Measurements from ENCODE around the gene OVCH1. TPM values are rescaled to one million over a fixed set of nuclear protein-coding genes. Genes with fewer than 3 reads are reported as not detected.

The OVCH1 gene
- total RNA-seq, 1 experiment from 2014 or later: not detected

GRCh38 chr12:29531471-29531870 is 34.0 kb upstream of the OVCH1 start:
- Histone ChIP-seq H3K27ac (ENCODE audit: insufficient read length, low read depth, low read length) (no peak overlapping the region), H2AFZ (ENCODE audit: low read length) (no peak overlapping the region), H3K23ac (ENCODE audit: insufficient read length, low read depth, low read length) (no peak overlapping the region), H3K56ac (ENCODE audit: insufficient read length, low read depth, low read length) (no peak overlapping the region), H3K4ac (ENCODE audit: low read depth, low read length) (no peak overlapping the region), H3K9me3 (ENCODE audit: control insufficient read depth, low read depth, low read length) (no peaks in the 10 kb centered on the region), H4K20me1 (ENCODE audit: control insufficient read depth, insufficient read depth, insufficient read length) (no peaks in the 10 kb centered on the region), H2BK120ac (ENCODE audit: low read depth, low read length, poor library complexity, severe bottlenecking) (no peak overlapping the region), H2BK12ac (ENCODE audit: insufficient read length, low read depth, low read length) (no peak overlapping the region), H2BK20ac (ENCODE audit: low read depth, low read length, poor library complexity, severe bottlenecking) (no peak overlapping the region), H3K4me2 (ENCODE audit: insufficient read depth, insufficient read length, low read length) (no peak overlapping the region), H3K23me2 (ENCODE audit: insufficient read length, low read depth, low read length, poor library complexity, severe bottlenecking) (no peaks in the 10 kb centered on the region), H4K5ac (ENCODE audit: insufficient read length, low read depth, low read length) (no peak overlapping the region), H3K4me1 (ENCODE audit: insufficient read depth, low read length) (no peaks in the 10 kb centered on the region), H2BK15ac (ENCODE audit: low read depth, low read length) (no peak overlapping the region), H2AK5ac (ENCODE audit: insufficient read length, low read length) (no peak overlapping the region), H2BK5ac (ENCODE audit: insufficient read length, low read length) (no peak overlapping the region), H3T11ph (ENCODE audit: low read length) (no peak overlapping the region), H4K8ac (replicated peaks; ENCODE audit: insufficient read length, low read depth, low read length) (no peak overlapping the region), H3K14ac (ENCODE audit: insufficient read depth, low read length) (no peak overlapping the region), H3K18ac (ENCODE audit: insufficient read length, low read depth, low read length) (no peak overlapping the region), H3K79me2 (ENCODE audit: insufficient read depth, low read length) (no peaks in the 10 kb centered on the region), H3K79me1 (ENCODE audit: insufficient read depth, low read depth, low read length, poor library complexity, severe bottlenecking) (no peaks in the 10 kb centered on the region), H3K9ac (ENCODE audit: extremely low read depth, insufficient read length, low read length) (no peak overlapping the region), H3K27me3 (ENCODE audit: insufficient read depth, low read length) (no peaks in the 10 kb centered on the region), H4K91ac (ENCODE audit: insufficient read length, low read depth, low read length) (no peak overlapping the region)
- Mint-ChIP-seq H3K27ac (no peak overlapping the region), H3K9me3 (no peaks in the 10 kb centered on the region), H3K36me3 (ENCODE audit: insufficient read depth in 1 of 3, low read depth in 3 of 3) (no peaks in the 10 kb centered on the region; a peak in 1 of 7 replicates), H3K4me3 (no peak overlapping the region), H3K4me1 (0 out of 4 replicates have a peak, but pooled peaks cover 0 to 3% of the 10 kb centered on the region in 2 experiments), H3K27me3 (ENCODE audit: low read depth) (no peaks in the 10 kb centered on the region)
- WGBS (ENCODE audit: extremely low coverage, insufficient read length, low lambda C conversion rate): no CpG with 5 or more reads among the region's 1 CpG
- DNase-seq: no peak
- TF ChIP-seq CTCF (conservative IDR thresholded peaks at IDR 0.05): no peak
